KOPT-K1 (cell line): Measurements from ENCODE around the gene RNF103.

Experiments
- H3K27ac ChIP-seq: fragments of 200-600 bp; sonication (generic); 2 replicates; pipeline ENCODE4 v1.5.1; 2016; ENCODE audit warnings: antibody characterized with exemption, mild to moderate bottlenecking, low read depth, low read length; ENCODE audit not compliant: poor library complexity, severe bottlenecking
- H3K36me3 ChIP-seq: fragments of 200-600 bp; sonication (generic); 2 replicates; pipeline ENCODE4 v1.5.1; 2017; ENCODE audit warnings: antibody characterized with exemption, mild to moderate bottlenecking, low read length, moderate library complexity; ENCODE audit not compliant: insufficient read depth
- H3K9me3 ChIP-seq: fragments of 200-600 bp; sonication (generic); 2 replicates; pipeline ENCODE4 v1.5.1; 2017; ENCODE audit warnings: antibody characterized with exemption, low read length, mild to moderate bottlenecking; ENCODE audit not compliant: insufficient read depth, poor library complexity, severe bottlenecking

The RNF103 gene

DNA sequence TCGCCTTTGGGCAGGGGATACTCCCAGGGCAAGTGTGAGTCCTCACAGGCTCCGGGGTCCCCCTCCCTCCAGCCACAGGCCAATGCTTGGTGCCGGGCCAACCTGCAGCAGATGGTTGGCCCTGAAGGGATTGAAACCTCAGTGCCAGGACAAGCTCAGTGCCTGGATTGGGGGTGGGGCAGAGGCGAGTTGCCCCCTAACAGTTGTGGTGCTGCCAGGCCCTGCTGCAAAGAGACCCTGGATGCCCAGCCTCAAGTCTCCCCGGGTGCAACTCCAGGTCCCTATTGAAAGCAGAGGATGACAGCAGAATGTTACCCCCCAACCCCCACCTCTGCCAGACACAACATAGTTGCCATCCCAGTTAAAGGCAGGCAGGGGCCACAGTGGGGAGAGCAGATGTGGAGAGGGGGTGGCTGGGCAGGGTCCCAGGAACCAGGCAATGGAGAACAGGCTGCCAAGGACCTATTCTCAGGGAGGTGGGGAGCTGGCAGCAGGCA lies 9.5 kb upstream of the RNF103 start:
- no peak overlapping the region for H3K27ac ChIP-seq

DNA sequence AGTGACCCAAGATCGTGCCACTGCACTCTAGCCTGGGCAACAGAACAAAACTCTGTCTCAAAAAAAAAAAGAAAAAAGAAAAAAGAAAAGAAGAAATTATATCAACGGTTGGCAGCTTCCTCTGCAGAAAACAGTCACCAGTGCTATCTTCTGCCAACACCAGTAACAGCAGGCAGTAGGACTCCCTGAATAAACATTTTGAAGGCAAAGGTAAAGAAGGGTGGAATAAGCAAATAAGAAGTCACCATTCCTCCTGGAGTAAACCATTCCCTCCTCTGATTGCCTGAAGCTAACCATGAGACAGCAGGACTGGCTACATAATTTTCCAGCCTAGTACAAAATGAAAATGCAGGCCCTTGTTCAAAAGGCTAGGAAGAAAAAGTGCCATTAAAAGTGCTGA lies 9.0 kb upstream of the RNF103 start:
- Histone ChIP-seq H3K36me3 (no peaks in the 10 kb centered on the region), H3K9me3 (no peaks in the 10 kb centered on the region), H3K27ac (no peak overlapping the region)

More for the DNA sequence above, 9.5 kb upstream of the RNF103 start:
- H3K36me3 ChIP-seq = no peaks in the 10 kb centered on the region
- H3K9me3 ChIP-seq = no peaks in the 10 kb centered on the region

DNA sequence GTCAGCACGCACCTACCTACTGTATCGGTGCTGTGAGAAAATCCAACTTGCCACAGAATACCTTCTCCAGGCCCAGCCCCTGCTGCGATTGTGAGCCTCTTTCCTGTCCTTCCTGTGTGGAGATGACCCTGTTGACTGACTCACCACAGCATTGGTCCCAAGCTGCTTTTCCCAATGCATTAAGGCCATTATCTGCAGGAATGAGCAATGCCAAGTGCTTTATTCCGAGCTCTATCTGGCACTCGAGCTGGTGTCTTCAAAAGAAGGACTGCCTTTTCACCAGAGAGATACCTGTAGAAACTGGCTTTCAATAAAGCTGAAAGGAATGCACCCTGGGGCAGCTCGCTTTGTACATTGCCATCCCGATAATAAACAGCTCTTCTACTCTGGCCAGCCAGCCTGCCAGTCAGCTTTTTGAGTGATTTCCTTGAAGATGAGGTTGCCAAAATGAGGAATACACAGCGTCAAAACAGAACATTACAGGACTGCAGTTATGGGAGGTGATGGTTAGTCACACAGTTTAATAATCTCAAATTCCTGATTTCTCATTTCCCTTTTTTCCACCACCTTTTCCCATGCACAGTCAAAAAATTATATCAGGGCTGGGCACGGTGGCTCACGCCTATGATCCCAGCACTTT lies 8.3 kb upstream of the RNF103 start:
- Histone ChIP-seq H3K36me3 (no peaks in the 10 kb centered on the region), H3K9me3 (no peaks in the 10 kb centered on the region), H3K27ac (no peak overlapping the region)

DNA sequence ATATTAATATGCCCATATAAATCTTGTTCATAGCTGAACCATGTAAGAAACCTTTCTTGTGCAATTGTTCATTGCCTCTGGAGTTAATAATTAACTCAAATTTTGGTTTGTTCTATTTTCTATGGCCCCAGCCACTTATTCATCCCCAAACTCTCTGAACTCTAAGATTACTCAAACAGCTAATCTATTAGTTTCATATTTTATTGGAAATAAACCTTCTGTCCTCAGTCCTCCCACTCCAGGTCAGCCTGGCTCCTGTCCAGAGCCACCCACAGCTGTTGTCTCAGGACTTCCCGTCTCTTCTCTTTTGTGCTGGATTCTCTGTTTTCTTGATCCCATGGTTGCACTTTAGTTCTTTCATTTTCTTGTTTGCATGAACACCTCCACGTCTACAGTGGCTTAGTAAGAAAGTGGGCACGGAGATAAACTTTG lies 4.4 kb upstream of the RNF103 start:
- no peak overlapping the region for H3K27ac ChIP-seq
- H3K9me3 ChIP-seq = no peaks in the 10 kb centered on the region
- H3K36me3 ChIP-seq = no peaks in the 10 kb centered on the region

DNA sequence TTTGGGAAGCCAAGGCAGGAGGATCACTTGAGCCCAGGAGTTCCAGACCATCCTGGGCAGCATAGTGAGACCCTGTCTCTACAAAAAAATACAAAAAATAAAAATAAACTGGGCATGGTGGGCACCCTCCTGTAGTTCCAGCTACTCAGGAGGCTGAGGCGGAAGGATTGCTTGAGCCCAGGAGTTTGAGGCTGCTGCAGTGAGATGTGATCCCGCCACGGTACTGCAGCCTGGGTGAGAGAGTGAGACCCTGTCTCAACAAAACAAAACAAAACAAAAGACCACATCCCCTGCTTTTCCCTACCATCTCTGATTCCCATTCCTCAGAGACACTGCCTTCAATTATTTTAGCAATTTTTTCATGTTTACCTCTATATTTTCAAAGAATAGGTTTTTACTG lies 3.9 kb upstream of the RNF103 start:
- H3K36me3 ChIP-seq = no peaks in the 10 kb centered on the region
- H3K9me3 ChIP-seq = no peaks in the 10 kb centered on the region
- H3K27ac ChIP-seq = no peak overlapping the region

DNA sequence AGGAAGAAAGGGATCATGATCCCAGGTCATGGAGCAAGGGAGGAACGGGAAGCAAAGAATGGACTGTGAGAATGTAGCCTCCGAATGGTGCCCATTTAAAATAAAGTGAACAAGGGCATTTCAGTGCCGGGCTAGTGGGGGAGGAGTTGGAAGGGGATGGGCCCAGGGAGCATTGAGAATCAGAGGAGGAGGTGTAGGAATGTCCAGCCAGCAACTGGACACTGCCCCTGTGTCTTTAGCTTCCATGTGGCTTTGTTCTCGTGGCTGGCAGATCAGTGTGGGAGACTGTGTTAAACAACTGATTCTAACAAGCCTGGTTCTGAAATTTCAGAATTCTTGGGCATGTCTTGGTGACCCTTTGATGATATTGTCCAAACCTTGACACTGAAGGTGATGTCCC lies 1.4 kb upstream of the RNF103 start:
- Histone ChIP-seq H3K27ac (no peak overlapping the region), H3K9me3 (no peaks in the 10 kb centered on the region)

DNA sequence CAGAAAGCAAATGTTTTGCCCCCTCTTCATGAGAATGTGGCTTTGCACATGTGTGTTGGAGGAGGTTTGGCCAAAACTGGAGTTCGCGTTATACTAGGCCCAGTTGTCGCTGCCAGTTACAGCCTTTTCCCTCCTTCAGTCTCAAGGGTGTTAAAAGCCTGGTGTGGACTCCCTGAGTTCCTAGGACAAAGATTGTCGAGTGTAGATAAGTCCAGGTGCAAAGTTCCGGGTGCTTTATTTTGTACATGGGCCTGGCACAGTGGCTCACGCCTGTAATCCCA lies 542 bp upstream of the RNF103 start:
- H3K9me3 ChIP-seq = no peaks in the 10 kb centered on the region
- peak overlapping the region; percentile 67 for H3K27ac ChIP-seq
- H3K36me3 ChIP-seq = peaks cover 2% of the 10 kb centered on the region; the same call in 1 of the 2 replicates

More for the DNA sequence above, 1.4 kb upstream of the RNF103 start:
- no peaks in the 10 kb centered on the region for H3K36me3 ChIP-seq

DNA sequence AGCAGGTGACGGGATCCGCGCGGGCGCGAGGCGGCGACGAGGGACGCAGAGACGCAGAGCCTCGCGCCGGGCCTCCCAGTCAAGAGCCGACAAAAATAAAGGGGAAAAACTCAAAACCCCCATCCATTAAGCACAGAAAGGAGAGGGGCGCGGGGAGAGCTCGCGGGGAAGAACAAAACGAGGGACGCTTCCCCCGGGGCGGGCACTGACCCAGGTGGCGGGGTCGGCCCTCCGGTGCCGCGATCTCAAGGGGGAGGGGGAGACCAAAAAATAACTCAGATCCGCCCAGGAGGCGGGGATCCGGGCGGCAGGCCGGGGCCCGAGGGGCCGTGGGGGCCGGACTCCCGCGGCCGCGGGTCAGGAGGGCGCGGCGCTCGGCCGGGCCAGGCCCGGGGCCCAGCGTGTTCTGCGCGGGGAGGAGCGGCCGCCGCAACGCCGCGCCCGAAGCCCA lies 597 bp downstream of the RNF103 start:
- Histone ChIP-seq H3K9me3 (no peaks in the 10 kb centered on the region), H3K36me3 (peaks cover 12% of the 10 kb centered on the region), H3K27ac (peak overlapping the region; percentile 67)

DNA sequence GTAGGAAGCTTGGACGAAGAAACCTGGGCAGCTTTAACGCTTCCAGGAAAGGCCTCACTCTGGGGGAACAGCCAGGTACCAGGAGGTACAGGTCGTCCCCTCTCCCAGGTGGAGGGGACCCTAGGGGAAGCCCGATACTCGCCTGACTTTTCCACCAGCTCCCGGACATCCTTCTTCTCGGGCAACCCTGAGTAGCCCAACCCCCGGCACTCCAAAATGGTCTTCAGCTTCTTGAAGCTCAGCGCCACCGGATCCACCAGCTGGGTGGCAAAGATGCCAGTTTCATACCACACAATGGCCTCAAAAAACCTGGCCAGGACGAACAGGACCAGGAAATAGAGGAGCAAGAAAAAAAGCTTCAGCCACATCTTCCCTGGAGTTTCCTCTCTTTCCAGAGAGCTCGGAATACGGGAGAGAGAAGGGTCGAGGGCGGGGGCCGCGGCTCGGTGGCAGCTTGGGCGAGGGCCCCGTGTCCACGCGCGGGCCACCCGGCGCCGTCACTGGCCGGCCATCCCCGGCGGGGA lies 1.1 kb downstream of the RNF103 start:
- H3K27ac ChIP-seq = peak overlapping the region; percentile 67
- no peaks in the 10 kb centered on the region for H3K9me3 ChIP-seq
- H3K36me3 ChIP-seq = peaks cover 15% of the 10 kb centered on the region

DNA sequence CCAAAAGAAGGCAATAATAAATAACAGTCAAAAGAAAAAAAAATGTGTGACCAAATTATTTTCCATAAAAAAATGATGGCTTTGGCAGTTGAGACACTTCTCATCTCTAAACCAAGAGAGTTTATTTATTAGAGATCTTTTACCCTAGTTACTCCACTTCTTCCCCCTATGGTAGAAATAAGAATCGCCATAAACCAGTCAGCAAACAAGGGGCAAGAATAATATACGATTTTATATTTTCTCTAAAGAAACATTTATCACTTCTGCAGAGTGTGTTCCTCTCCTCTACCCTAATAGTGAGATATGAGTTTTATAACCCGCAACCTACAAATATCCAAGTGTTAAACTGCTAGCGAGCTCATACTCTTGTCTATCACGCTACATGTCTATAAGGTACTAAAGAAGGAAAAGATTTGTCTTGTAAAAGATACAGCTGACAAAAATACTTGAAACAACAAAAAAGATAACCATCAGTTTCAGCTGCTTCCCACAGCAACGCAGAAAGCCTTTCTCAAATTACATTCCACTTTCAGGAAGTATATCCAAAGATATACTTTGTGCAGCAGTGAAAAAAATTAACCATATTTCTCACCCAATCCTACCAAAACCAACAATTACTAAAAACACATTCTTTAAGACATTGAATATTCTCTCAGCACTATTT lies 2.3 kb downstream of the RNF103 start:
- H3K36me3 ChIP-seq = peaks cover 27% of the 10 kb centered on the region
- H3K9me3 ChIP-seq = no peaks in the 10 kb centered on the region
- H3K27ac ChIP-seq = no peak overlapping the region

DNA sequence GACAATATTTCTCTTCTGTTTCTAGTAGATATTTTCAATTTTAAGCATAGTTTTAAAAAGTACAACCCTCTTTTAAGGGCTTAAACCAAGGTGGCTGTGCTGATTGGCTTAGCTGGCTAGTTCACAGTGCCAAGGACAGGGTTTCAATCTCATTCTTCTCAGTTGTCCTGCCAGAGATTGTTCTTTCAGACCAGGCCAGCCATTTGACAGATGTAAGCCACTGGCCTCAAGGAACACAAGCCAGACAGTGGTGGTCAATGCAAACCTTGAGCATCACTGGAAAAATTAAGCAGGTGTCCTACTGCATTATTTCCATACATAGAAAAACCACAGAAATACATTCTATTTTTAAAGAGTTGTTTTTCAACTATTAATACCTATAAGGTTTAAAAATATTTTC lies 5.9 kb downstream of the RNF103 start:
- Histone ChIP-seq H3K36me3 (peaks cover 53% of the 10 kb centered on the region), H3K27ac (no peak overlapping the region), H3K9me3 (no peaks in the 10 kb centered on the region)

DNA sequence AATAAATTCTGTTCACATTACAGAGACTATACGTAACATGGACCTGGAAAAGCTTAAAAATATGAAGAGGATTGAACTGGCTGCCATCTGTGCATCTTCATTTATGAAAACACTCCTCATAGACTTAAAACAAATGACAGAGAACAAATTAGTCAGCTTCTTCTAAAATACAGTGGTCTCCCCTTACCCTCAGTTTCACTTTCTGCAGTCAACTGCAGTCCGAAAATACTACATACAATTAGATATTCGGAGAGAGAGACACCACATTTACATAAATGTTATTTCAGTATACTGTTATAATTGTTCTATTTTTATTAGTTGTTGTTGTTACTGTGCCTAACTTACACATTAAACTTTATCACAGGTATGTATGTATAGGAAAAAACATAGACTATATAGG lies 6.5 kb downstream of the RNF103 start:
- H3K9me3 ChIP-seq = no peaks in the 10 kb centered on the region
- no peak overlapping the region for H3K27ac ChIP-seq
- H3K36me3 ChIP-seq = peaks cover 53% of the 10 kb centered on the region

DNA sequence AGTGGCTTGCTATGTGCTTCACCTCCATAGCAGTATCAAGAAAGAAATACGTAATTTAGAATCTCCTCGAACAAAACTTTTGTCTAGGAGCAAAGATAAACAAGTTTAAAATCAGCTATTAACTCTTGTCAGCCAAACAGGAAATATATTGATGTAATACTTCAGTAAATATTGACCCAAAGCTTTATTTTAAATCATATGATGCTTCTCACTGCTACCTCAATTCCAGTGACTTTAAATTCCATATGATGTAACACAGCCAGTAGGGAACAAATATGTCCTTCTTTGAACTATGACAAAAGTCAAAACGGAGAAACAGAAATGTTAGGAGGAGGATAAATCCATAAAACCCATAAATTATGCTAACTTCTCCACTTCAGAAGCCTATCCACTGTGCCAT lies 7.2 kb downstream of the RNF103 start:
- no peak overlapping the region for H3K27ac ChIP-seq
- H3K36me3 ChIP-seq = peaks cover 57% of the 10 kb centered on the region
- no peaks in the 10 kb centered on the region for H3K9me3 ChIP-seq

DNA sequence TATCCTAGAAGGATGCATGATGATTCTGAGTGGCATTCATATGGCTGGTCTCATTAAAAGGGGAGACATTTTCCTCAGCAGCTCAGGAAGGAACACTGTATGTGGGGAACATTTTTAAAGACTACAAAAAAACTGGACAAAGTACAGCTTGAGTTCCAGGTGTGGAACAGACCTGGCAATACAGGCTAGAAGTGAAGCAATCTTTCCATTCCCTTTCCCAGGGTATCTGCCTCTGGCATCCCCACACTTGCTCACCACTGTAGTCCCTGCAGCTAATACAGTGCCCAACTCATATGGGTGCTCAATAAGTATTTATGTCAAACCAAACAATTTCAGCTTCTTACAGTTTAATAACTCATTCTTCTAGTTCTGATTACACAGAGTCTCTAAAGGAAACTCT lies 8.1 kb downstream of the RNF103 start:
- no peaks in the 10 kb centered on the region for H3K9me3 ChIP-seq
- no peak overlapping the region for H3K27ac ChIP-seq
- peaks cover 66% of the 10 kb centered on the region for H3K36me3 ChIP-seq

DNA sequence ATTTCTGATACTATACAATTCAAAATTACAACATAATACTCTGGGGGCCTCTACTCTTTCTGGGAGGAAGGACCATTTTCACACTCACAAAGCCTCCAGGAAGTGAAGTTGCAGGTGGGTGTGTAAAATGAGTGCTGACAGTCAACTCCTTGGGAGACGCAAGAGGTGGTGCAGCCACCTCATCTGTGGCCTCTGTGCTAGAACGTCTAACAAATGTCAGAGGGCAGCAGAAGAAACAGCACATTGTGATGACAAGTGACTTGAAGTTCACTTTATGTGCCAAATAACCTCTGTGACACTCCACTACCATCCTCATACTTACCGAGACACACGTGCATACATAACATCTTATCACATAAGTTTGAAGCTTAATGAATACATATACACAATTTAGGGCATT lies 10.2 kb downstream of the RNF103 start:
- H3K9me3 ChIP-seq = no peaks in the 10 kb centered on the region
- H3K27ac ChIP-seq = no peak overlapping the region
- H3K36me3 ChIP-seq = peaks cover 76% of the 10 kb centered on the region

DNA sequence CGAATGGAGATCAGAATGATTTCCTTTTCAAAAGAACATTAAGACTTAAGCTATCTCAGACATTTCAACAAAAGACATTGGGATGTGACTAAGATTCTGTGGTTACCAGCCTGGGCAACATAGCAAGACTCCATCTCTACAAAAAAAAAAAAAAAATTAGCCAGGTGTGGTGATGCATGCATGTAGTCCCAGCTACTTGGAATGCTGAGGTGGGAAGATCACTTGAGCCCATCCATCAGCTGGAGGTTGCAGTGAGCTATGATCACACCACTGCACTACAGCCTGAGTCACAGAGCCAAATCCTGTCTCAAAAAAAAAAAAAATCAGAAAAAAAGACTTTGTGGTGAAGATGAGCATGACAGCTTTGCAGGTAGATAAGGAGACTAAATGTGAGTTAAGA lies 12.8 kb downstream of the RNF103 start:
- peaks cover 63% of the 10 kb centered on the region for H3K36me3 ChIP-seq
- no peaks in the 10 kb centered on the region for H3K9me3 ChIP-seq
- H3K27ac ChIP-seq = no peak overlapping the region
